ENCODE results near the gene MCHR1. TPM values are rescaled to one million over a fixed set of nuclear protein-coding genes. Genes with fewer than 3 reads are reported as not detected.

Gene MCHR1
- total and polyA plus RNA-seq, 9 donors = 1.4 to 18.1 (median 3.3) TPM

DNA sequence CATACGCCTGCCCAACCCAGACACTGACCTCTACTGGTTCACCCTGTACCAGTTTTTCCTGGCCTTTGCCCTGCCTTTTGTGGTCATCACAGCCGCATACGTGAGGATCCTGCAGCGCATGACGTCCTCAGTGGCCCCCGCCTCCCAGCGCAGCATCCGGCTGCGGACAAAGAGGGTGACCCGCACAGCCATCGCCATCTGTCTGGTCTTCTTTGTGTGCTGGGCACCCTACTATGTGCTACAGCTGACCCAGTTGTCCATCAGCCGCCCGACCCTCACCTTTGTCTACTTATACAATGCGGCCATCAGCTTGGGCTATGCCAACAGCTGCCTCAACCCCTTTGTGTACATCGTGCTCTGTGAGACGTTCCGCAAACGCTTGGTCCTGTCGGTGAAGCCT is 2.2 kb downstream of the MCHR1 start:
- whole genome bisulfite sequencing, 3 donors = 95 to 96% (median 96%) methylated on average over 19 of the region's 19 CpGs
- no peak overlapping the region for H3K27ac ChIP-seq
- H3K27me3 ChIP-seq = no peaks in the 10 kb centered on the region
- peaks cover 14% of the 10 kb centered on the region for H3K4me1 ChIP-seq (ENCODE audit: insufficient read depth)
- no peaks in the 10 kb centered on the region for H3K36me3 ChIP-seq
- TF ChIP-seq POLR2A (IDR thresholded peaks at IDR 0.05) (no peak), EP300 (IDR thresholded peaks at IDR 0.05) (no peak), CTCF (IDR thresholded peaks at IDR 0.05) (no peak)
- no peaks in the 10 kb centered on the region for H3K9me3 ChIP-seq
- no peak overlapping the region for H3K4me3 ChIP-seq
- intact Hi-C loops (cut with DNase I) = loop anchor here in 1 of 4 donors (5.0 kb wide), 2 partner anchors 76 to 216 kb away; no protein-coding TSS in a partner anchor
- no peak for DNase-seq

GRCh38 chr22:40684728-40685127 is 5.4 kb downstream of the MCHR1 start:
- Histone ChIP-seq H3K4me3 (no peak overlapping the region), H3K27ac (no peak overlapping the region), H3K4me1 (ENCODE audit: insufficient read depth) (peaks cover 9% of the 10 kb centered on the region), H3K9me3 (no peaks in the 10 kb centered on the region), H3K27me3 (no peaks in the 10 kb centered on the region), H3K36me3 (no peaks in the 10 kb centered on the region)
- intact Hi-C loops (cut with DNase I) = loop anchor here in 1 of 4 donors (5.0 kb wide), 2 partner anchors 73 to 213 kb away; no protein-coding TSS in a partner anchor
- TF ChIP-seq EP300 (IDR thresholded peaks at IDR 0.05) (no peak), CTCF (IDR thresholded peaks at IDR 0.05) (no peak), POLR2A (IDR thresholded peaks at IDR 0.05) (no peak)
- 73 to 89% (median 83%) methylated on average over 9 of the region's 9 CpGs for WGBS, 3 donors
- DNase-seq = no peak

DNA sequence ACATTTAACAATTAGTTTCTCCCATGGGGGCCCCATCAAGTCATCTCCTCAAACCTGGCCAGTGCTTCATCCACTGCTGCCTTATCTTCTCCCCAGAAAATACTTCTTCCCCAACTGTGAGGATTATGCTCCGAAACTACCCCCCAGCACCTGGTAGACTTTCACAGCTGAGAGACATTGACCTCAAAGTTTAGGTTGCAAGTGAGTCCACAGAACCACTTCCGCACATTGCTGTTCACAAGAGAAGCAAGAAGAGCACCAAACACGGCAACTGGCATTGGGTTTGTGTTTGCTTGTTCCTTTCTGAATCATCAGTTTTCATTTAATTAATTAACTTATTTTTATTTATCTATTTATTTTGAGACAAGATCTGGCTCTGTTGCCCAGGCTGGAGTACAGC is 6.1 kb downstream of the MCHR1 start:
- peaks cover 7% of the 10 kb centered on the region for H3K4me1 ChIP-seq (ENCODE audit: insufficient read depth)
- H3K9me3 ChIP-seq = no peaks in the 10 kb centered on the region
- intact Hi-C loops (cut with DNase I) = no loop called here
- no peak for DNase-seq
- H3K36me3 ChIP-seq = no peaks in the 10 kb centered on the region
- H3K27me3 ChIP-seq = no peaks in the 10 kb centered on the region
- H3K27ac ChIP-seq = no peak overlapping the region
- H3K4me3 ChIP-seq = no peak overlapping the region
- 94 to 98% (median 96%) methylated on average over 3 of the region's 3 CpGs for WGBS, 3 donors
- TF ChIP-seq EP300 (IDR thresholded peaks at IDR 0.05) (no peak), CTCF (IDR thresholded peaks at IDR 0.05) (no peak), POLR2A (IDR thresholded peaks at IDR 0.05) (no peak)

- TF ChIP-seq EP300 (IDR thresholded peaks at IDR 0.05) = no peak
- TF ChIP-seq CTCF (IDR thresholded peaks at IDR 0.05) = no peak
- no peak for TF ChIP-seq POLR2A (IDR thresholded peaks at IDR 0.05)
- 89 to 97% (median 90%) methylated on average over 2 of the region's 2 CpGs for WGBS, 3 donors
- intact Hi-C loops (cut with DNase I) = no loop called here
Measured at GRCh38 chr22:40687706-40688105, 8.4 kb downstream of the MCHR1 start.

More at GRCh38 chr22:40687706-40688105, 8.4 kb downstream of the MCHR1 start:
- Histone ChIP-seq H3K27me3 (no peaks in the 10 kb centered on the region), H3K4me1 (ENCODE audit: insufficient read depth) (peaks cover 2% of the 10 kb centered on the region), H3K9me3 (no peaks in the 10 kb centered on the region), H3K36me3 (no peaks in the 10 kb centered on the region), H3K4me3 (no peak overlapping the region), H3K27ac (no peak overlapping the region)
- DNase-seq = no peak

Data from ovary (tissue), 9 donors.